NB4 (cell line): ENCODE data around the gene ZDHHC13.

Experiments
- DNase-seq: peaks from one replicate; pipeline ENCODE4 v3.0.0; 2010; ENCODE audit warnings: low read depth
- H3K4me3 ChIP-seq: one replicate; pipeline ENCODE4 v1.5.1; 2011; ENCODE audit warnings: mild to moderate bottlenecking, low read depth, low read length, moderate library complexity
- CTCF ChIP-seq: IDR thresholded peaks from one replicate; pipeline ENCODE4 v1.5.1; 2012; ENCODE audit warnings: low read depth, low read length
- MAX ChIP-seq: IDR thresholded peaks from 2 replicates; pipeline ENCODE4 v1.6.1; 2011; ENCODE audit warnings: low read depth, low read length
- MYC ChIP-seq: IDR thresholded peaks from 2 replicates; pipeline ENCODE4 v1.6.1; 2011; ENCODE audit warnings: low read depth, low read length
- POLR2A ChIP-seq: IDR thresholded peaks from 2 replicates; pipeline ENCODE4 v1.6.1; 2011; ENCODE audit warnings: mild to moderate bottlenecking; ENCODE audit not compliant: insufficient read length; ENCODE audit errors: extremely low read depth

ZDHHC13 gene

DNA sequence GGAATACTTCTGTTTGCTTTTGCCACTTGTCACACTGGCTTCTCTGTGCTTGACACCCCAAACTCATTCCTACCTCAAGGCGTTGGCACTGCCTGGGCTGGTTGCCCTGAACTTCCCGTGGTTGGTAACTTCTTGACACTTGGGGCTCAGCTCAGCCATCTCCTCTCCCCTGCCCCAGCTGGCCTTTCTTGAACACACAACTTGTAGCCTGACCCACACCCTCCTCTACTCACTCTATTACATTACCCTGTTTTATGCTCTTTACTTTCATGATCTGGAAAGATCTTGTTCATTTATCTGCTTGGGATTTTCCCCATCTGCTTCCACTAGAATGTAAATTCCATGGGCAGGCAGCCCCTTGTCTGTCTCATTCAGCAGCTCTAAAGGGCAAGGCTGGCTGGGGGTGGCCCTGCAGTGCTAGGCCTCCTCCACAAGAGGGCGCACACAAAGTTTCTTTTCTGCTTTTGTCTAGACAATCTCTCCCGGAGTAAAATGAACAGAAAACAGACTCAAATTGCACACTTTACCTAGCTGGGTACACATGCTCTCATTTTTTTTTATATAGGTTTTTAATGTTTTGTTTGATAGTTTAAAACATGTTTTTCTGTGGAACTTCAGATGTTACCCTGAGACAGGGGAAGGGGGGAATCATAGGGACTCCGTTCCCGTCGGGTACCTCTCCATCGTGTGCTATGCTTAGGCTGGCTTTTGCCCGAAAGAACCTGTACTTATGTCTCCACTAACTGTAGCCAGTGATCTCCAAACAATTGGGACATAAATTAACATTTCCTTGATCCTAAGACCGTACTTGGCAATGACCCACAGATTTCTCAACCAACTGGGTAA, 40.0 kb upstream of the ZDHHC13 start:
- peak; percentile 46 for DNase-seq
- no peak for TF ChIP-seq MYC
- peak; percentile 92 for TF ChIP-seq CTCF
- H3K4me3 ChIP-seq, result no peak overlapping the region

DNA sequence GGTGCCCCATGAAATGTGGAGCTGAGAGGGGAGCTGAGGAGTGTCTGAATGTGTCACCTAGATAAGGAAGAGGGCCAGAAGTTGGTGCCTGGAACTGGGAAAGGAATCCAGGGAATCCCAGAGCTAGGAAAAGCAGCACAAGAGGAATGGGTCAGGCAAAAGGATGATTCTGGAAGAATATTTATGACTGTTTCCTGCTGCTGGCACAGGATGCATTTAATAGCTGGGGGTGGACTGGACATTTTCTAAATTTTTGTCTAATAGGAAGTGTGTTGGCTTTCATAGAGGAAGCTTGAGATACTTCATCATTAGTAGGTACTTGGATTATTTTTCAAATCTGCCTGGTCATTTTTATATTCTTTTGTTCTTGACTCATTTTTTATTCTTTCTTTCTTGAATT, 39.0 kb upstream of the ZDHHC13 start:
- no peak for DNase-seq
- TF ChIP-seq MAX (no peak), POLR2A (no peak), CTCF (no peak), MYC (no peak)

GRCh38 chr11:19079643-19080440, 37.1 kb upstream of the ZDHHC13 start:
- TF ChIP-seq CTCF (no peak), POLR2A (no peak), MAX (no peak), MYC (no peak)
- H3K4me3 ChIP-seq, result no peak overlapping the region
- DNase-seq, result no peak

More for the DNA sequence above, 39.0 kb upstream of the ZDHHC13 start:
- no peak overlapping the region for H3K4me3 ChIP-seq

DNA sequence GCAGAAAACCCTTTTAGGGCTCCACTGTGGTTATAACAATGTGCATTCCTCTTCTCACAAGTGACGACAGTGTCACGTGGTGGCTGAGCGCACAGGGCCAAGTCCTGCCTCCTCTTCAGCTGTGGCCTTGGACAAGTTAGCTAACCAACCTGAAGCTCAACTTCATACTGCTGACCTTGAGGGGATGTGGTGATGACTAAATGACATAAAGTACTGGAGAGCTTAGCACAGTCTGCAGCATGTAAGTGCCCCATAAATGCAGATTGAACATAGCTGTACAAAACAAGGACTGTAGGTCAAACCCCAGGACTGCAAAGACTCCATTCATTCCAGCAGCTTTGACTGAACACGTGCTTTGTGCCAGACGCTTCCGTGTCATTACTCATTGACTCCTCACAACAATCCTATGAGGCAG, 36.4 kb upstream of the ZDHHC13 start:
- DNase-seq, result no peak
- TF ChIP-seq MAX, result no peak
- TF ChIP-seq CTCF, result no peak
- TF ChIP-seq MYC, result no peak
- no peak for TF ChIP-seq POLR2A
- no peak overlapping the region for H3K4me3 ChIP-seq

DNA sequence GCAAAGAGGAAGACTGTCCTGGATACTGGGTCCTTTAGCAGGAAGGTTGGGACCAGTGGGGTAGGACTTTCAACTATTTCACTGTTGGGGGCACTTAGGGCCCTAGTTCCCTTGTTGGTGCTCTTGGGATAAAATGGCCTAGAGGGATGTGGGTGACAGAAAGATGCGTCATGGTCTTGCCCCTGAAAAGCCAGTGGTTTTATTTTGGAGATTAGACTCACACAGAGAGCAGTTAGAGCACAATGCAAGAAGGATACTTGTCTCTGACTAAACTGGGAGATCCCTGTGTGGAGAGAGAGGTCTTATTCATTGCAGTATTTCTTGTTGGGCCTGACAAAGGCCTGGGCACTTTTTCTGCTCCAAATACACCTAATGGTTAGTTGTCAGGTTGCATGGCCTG, 33.8 kb upstream of the ZDHHC13 start:
- DNase-seq, result no peak

More for the DNA sequence above, 33.8 kb upstream of the ZDHHC13 start:
- no peak overlapping the region for H3K4me3 ChIP-seq
- TF ChIP-seq CTCF (no peak), POLR2A (no peak), MAX (no peak), MYC (no peak)
